HG02763 (cell line): ENCODE data around the gene MED31.
"Not testable (repeated sequence)": the region's sequence is repeated elsewhere in the genome, so short reads cannot be mapped to it uniquely, and the experiment has no call there.

Experiments
- ATAC-seq: cut with Tn5 transposase; IDR thresholded peaks from one replicate; pipeline ENCODE4 v1.9.1; 2021; ENCODE audit warnings: mild to moderate bottlenecking, moderate library complexity; ENCODE audit not compliant: unreplicated experiment

MED31 gene

GRCh38 chr17:6677158-6677831 is 25.9 kb upstream of the MED31 start:
- ATAC-seq, result no peak

GRCh38 chr17:6676802-6677157 is 25.4 kb upstream of the MED31 start:
- no peak for ATAC-seq

GRCh38 chr17:6675201-6675825 is 23.9 kb upstream of the MED31 start:
- no peak for ATAC-seq

GRCh38 chr17:6674586-6674985 is 23.2 kb upstream of the MED31 start:
- no peak for ATAC-seq

GRCh38 chr17:6671431-6671830 is 20.0 kb upstream of the MED31 start:
- no peak for ATAC-seq

- ATAC-seq, result no peak
Observed at GRCh38 chr17:6670999-6671398, 19.6 kb upstream of the MED31 start.

GRCh38 chr17:6670571-6670970 is 19.2 kb upstream of the MED31 start:
- no peak for ATAC-seq

- no peak for ATAC-seq
Observed at GRCh38 chr17:6669479-6670212, 18.2 kb upstream of the MED31 start.

GRCh38 chr17:6668727-6669425 is 17.5 kb upstream of the MED31 start:
- no peak for ATAC-seq

- no peak for ATAC-seq
Observed at GRCh38 chr17:6668219-6668618, 16.8 kb upstream of the MED31 start.

GRCh38 chr17:6667516-6667915 is 16.1 kb upstream of the MED31 start:
- ATAC-seq, result no peak

- no peak for ATAC-seq
Observed at GRCh38 chr17:6666557-6666956, 15.2 kb upstream of the MED31 start.

GRCh38 chr17:6666077-6666521 is 14.7 kb upstream of the MED31 start:
- ATAC-seq, result no peak

GRCh38 chr17:6663200-6663599 is 11.8 kb upstream of the MED31 start:
- not testable (repeated sequence) for ATAC-seq

GRCh38 chr17:6661464-6661848 is 10.1 kb upstream of the MED31 start:
- no peak for ATAC-seq

GRCh38 chr17:6660805-6661463 is 9.5 kb upstream of the MED31 start:
- ATAC-seq, result peak; percentile 65

GRCh38 chr17:6660101-6660500 is 8.7 kb upstream of the MED31 start:
- ATAC-seq, result no peak

GRCh38 chr17:6658411-6658810 is 7.0 kb upstream of the MED31 start:
- ATAC-seq, result not testable (repeated sequence)

GRCh38 chr17:6657633-6658287 is 6.4 kb upstream of the MED31 start:
- ATAC-seq, result no peak

GRCh38 chr17:6656797-6657632 is 5.6 kb upstream of the MED31 start:
- not testable (repeated sequence) for ATAC-seq
